Osteoblast (primary cell): ENCODE measurements around the gene CHN2. TPM values are rescaled to one million over a fixed set of nuclear protein-coding genes. Genes with fewer than 3 reads are reported as not detected.

ENCODE experiments used
- DNase-seq: peaks from one replicate; pipeline ENCODE4 v3.0.0; 2011; ENCODE audit warnings: low spot score, mixed read lengths; ENCODE audit not compliant: insufficient read length; ENCODE audit errors: missing footprints
- H2AFZ ChIP-seq: 2 replicates; pipeline ENCODE4 v1.6.0; 2011; ENCODE audit warnings: mild to moderate bottlenecking, low read length
- H3K27ac ChIP-seq: 2 replicates; pipeline ENCODE4 v1.5.1; 2011; ENCODE audit warnings: mild to moderate bottlenecking, low read depth, low read length, moderate library complexity
- H3K27me3 ChIP-seq: 2 replicates; pipeline ENCODE4 v1.6.0; 2012; ENCODE audit warnings: mild to moderate bottlenecking, control low read depth, inconsistent platforms, low read length, moderate library complexity; ENCODE audit not compliant: insufficient read depth
- H3K36me3 ChIP-seq: 2 replicates; pipeline ENCODE4 v1.5.1; 2011; ENCODE audit warnings: mild to moderate bottlenecking, low read length, control low read depth, moderate library complexity; ENCODE audit not compliant: insufficient read depth
- H3K4me1 ChIP-seq: 2 replicates; pipeline ENCODE4 v1.5.1; 2011; ENCODE audit warnings: mild to moderate bottlenecking, low read length, control low read depth, moderate library complexity; ENCODE audit not compliant: insufficient read depth
- H3K4me2 ChIP-seq: 2 replicates; pipeline ENCODE4 v1.6.0; 2011; ENCODE audit warnings: mild to moderate bottlenecking, low read length; ENCODE audit not compliant: insufficient read depth
- H3K4me3 ChIP-seq: fragments of 200-600 bp; sonication (generic); 3 replicates; pipeline ENCODE4 v1.5.1; 2012; ENCODE audit warnings: mild to moderate bottlenecking, low read length, inconsistent platforms; ENCODE audit not compliant: insufficient read depth
- H3K79me2 ChIP-seq: 2 replicates; pipeline ENCODE4 v1.6.0; 2012; ENCODE audit warnings: mild to moderate bottlenecking, low read length, control low read depth, inconsistent platforms; ENCODE audit not compliant: insufficient read depth
- H3K9me3 ChIP-seq: 2 replicates; pipeline ENCODE4 v1.5.1; 2011; ENCODE audit warnings: low read depth, low read length, control low read depth
- H4K20me1 ChIP-seq: 2 replicates; pipeline ENCODE4 v1.6.0; 2012; ENCODE audit warnings: mild to moderate bottlenecking, low read length, control low read depth; ENCODE audit not compliant: insufficient read depth
- total RNA-seq: library from RNA; depleted of rRNA; stranded (reverse); fragments of >200 nt; gene quantifications from 2 replicates; pipeline ENCODE4 v1.2.3, GENCODE V29; 2012
- TF ChIP-seq, protein P1 (sequence below): IDR thresholded peaks from 2 replicates; pipeline ENCODE4 v1.5.1; 2011; ENCODE audit warnings: mild to moderate bottlenecking, low read depth, low read length, moderate library complexity; ENCODE audit errors: extremely low read depth

Gene CHN2
- total RNA-seq, 1 donor = under 0.01 TPM

GRCh38 chr7:29154076-29154475, 40.5 kb upstream of the CHN2 start:
- DNase-seq = no peak
- no peak overlapping the region for H3K4me3 ChIP-seq
- peaks cover 14% of the 10 kb centered on the region for H3K27me3 ChIP-seq
- no peaks in the 10 kb centered on the region for H3K36me3 ChIP-seq
- no peak overlapping the region for H2AFZ ChIP-seq
- H4K20me1 ChIP-seq = no peaks in the 10 kb centered on the region
- no peaks in the 10 kb centered on the region for H3K79me2 ChIP-seq
- no peaks in the 10 kb centered on the region for H3K9me3 ChIP-seq
- H3K4me2 ChIP-seq = no peak overlapping the region
- H3K4me1 ChIP-seq = no peaks in the 10 kb centered on the region
- TF ChIP-seq, protein P1, sequence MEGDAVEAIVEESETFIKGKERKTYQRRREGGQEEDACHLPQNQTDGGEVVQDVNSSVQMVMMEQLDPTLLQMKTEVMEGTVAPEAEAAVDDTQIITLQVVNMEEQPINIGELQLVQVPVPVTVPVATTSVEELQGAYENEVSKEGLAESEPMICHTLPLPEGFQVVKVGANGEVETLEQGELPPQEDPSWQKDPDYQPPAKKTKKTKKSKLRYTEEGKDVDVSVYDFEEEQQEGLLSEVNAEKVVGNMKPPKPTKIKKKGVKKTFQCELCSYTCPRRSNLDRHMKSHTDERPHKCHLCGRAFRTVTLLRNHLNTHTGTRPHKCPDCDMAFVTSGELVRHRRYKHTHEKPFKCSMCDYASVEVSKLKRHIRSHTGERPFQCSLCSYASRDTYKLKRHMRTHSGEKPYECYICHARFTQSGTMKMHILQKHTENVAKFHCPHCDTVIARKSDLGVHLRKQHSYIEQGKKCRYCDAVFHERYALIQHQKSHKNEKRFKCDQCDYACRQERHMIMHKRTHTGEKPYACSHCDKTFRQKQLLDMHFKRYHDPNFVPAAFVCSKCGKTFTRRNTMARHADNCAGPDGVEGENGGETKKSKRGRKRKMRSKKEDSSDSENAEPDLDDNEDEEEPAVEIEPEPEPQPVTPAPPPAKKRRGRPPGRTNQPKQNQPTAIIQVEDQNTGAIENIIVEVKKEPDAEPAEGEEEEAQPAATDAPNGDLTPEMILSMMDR = no peak
- H3K27ac ChIP-seq = no peak overlapping the region

GRCh38 chr7:29156907-29157452, 37.6 kb upstream of the CHN2 start:
- Histone ChIP-seq H3K4me3 (no peak overlapping the region), H3K4me1 (no peaks in the 10 kb centered on the region), H2AFZ (no peak overlapping the region), H3K4me2 (no peak overlapping the region), H3K36me3 (no peaks in the 10 kb centered on the region), H3K27ac (no peak overlapping the region), H4K20me1 (no peaks in the 10 kb centered on the region), H3K27me3 (peaks cover 3% of the 10 kb centered on the region), H3K79me2 (no peaks in the 10 kb centered on the region), H3K9me3 (no peaks in the 10 kb centered on the region)
- no peak for DNase-seq
- TF ChIP-seq, protein P1 = no peak

DNA sequence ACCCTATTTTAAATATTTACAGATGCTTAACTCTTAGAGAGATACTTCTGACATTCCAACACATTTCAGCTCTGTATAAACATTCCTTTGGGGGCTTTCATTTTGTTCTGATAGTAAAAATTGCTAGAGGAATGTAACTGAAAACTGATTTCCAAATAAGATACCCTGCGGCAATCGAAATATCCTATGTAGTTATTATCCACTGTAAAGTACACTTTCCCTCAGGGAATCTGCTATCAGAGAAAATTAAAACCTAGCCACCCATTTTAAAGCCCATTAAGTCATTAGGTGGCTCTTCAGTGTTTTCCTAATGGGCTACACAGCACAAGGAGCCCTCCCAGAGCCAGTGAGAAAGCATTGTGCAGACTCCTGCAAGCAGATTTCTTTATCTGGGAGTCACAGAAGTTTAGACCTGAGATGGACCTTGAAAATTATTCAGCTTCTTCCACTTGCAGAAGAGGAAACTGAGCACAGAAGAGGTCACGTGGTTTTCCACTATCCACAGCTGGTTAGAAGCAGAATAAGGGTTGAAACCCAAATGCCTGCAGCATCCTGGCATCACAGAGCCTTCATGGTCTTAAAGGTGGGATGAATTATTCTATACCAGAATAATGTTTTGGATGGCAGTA, 35.7 kb upstream of the CHN2 start:
- H3K4me2 ChIP-seq = no peak overlapping the region
- H3K27ac ChIP-seq = no peak overlapping the region
- no peaks in the 10 kb centered on the region for H3K36me3 ChIP-seq
- no peaks in the 10 kb centered on the region for H3K4me1 ChIP-seq
- TF ChIP-seq, protein P1 = no peak
- H3K27me3 ChIP-seq = peaks cover 3% of the 10 kb centered on the region
- H3K79me2 ChIP-seq = no peaks in the 10 kb centered on the region
- DNase-seq = no peak
- H3K9me3 ChIP-seq = no peaks in the 10 kb centered on the region
- H4K20me1 ChIP-seq = no peaks in the 10 kb centered on the region
- H2AFZ ChIP-seq = no peak overlapping the region
- no peak overlapping the region for H3K4me3 ChIP-seq

GRCh38 chr7:29160080-29160479, 34.5 kb upstream of the CHN2 start:
- no peaks in the 10 kb centered on the region for H3K36me3 ChIP-seq
- H4K20me1 ChIP-seq = no peaks in the 10 kb centered on the region
- no peak overlapping the region for H3K4me3 ChIP-seq
- no peaks in the 10 kb centered on the region for H3K79me2 ChIP-seq
- no peak for DNase-seq
- H3K9me3 ChIP-seq = no peaks in the 10 kb centered on the region
- no peak overlapping the region for H3K27ac ChIP-seq
- H3K4me1 ChIP-seq = no peaks in the 10 kb centered on the region
- TF ChIP-seq, protein P1 = no peak
- H2AFZ ChIP-seq = no peak overlapping the region
- H3K27me3 ChIP-seq = peaks cover 3% of the 10 kb centered on the region
- H3K4me2 ChIP-seq = no peak overlapping the region
